Progenitor cell of endocrine pancreas (in vitro differentiated cells): Measurements from ENCODE around the gene PEX6. TPM values are rescaled to one million over a fixed set of nuclear protein-coding genes. Genes with fewer than 3 reads are reported as not detected.

ENCODE experiments used
- DNase-seq: peaks from one replicate; pipeline ENCODE4 v3.0.0; 2021; ENCODE audit warnings: low spot score; ENCODE audit not compliant: unreplicated experiment
- H3K27ac Mint-ChIP-seq: 2 replicates; pipeline ENCODE4 v1.8.0; 2021; ENCODE audit warnings: mild to moderate bottlenecking, moderate library complexity, mixed read lengths
- H3K27me3 Mint-ChIP-seq: 2 replicates; pipeline ENCODE4 v1.8.0; 2021; ENCODE audit warnings: mixed read lengths
- H3K36me3 Mint-ChIP-seq: 2 replicates; pipeline ENCODE4 v1.8.0; 2022; ENCODE audit warnings: mixed read lengths; ENCODE audit not compliant: insufficient read depth
- H3K4me1 Mint-ChIP-seq: 2 replicates; pipeline ENCODE4 v1.8.0; 2021; ENCODE audit warnings: low read depth, mixed read lengths
- H3K4me3 Mint-ChIP-seq: 2 replicates; pipeline ENCODE4 v1.8.0; 2021; ENCODE audit warnings: low read depth, mild to moderate bottlenecking, moderate library complexity, mixed read lengths
- H3K9me3 Mint-ChIP-seq: 2 replicates; pipeline ENCODE4 v1.8.0; 2021; ENCODE audit warnings: low read depth, mixed read lengths
- total RNA-seq: library from RNA; stranded (reverse); gene quantifications from 2 replicates; pipeline ENCODE4 v1.2.1, GENCODE V29; 2021
- TF ChIP-seq, protein P1 (sequence below): fragments of 200-600 bp; sonication (generic); IDR thresholded peaks from one replicate; pipeline ENCODE4 v1.5.0; 2021; ENCODE audit warnings: antibody characterized with exemption, mild to moderate bottlenecking; ENCODE audit not compliant: unreplicated experiment

Gene PEX6
- total RNA-seq, 1 donor from 2014 or later, result 32.3 TPM

DNA sequence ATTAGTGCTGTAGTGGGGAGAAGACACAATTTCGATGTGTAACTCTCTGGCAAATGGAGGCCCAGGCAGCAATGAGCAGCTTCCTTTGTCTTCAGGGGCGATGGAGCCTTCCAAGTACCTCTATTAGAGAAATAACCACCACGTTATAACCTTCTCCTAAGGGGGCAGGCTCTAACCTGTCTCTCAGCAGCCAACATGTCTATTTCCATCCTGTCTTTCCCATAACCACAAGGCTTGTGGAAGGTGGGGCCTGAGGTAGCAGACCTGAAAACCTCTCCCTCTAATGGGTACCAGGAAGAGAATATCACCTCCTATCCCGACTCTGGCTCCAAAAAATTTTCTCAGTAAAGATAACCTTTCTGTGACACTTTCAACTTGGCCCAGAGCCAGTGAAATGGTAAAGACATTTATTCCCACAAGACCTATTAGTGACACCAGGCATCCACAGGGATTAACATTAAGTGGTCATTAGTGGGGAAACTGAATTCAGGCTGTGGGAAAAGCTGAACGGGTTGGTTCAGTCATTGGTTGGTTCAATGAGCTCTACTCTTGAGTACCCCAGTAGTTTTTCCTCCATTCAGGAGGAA lies 4.0 kb downstream of the PEX6 start:
- DNase-seq, result no peak
- no peak overlapping the region for H3K27ac Mint-ChIP-seq
- no peaks in the 10 kb centered on the region for H3K27me3 Mint-ChIP-seq
- TF ChIP-seq, protein P1, sequence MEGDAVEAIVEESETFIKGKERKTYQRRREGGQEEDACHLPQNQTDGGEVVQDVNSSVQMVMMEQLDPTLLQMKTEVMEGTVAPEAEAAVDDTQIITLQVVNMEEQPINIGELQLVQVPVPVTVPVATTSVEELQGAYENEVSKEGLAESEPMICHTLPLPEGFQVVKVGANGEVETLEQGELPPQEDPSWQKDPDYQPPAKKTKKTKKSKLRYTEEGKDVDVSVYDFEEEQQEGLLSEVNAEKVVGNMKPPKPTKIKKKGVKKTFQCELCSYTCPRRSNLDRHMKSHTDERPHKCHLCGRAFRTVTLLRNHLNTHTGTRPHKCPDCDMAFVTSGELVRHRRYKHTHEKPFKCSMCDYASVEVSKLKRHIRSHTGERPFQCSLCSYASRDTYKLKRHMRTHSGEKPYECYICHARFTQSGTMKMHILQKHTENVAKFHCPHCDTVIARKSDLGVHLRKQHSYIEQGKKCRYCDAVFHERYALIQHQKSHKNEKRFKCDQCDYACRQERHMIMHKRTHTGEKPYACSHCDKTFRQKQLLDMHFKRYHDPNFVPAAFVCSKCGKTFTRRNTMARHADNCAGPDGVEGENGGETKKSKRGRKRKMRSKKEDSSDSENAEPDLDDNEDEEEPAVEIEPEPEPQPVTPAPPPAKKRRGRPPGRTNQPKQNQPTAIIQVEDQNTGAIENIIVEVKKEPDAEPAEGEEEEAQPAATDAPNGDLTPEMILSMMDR, result no peak
- peaks cover 15% of the 10 kb centered on the region for H3K4me1 Mint-ChIP-seq
- peaks cover 4% of the 10 kb centered on the region for H3K36me3 Mint-ChIP-seq
- no peaks in the 10 kb centered on the region for H3K9me3 Mint-ChIP-seq
- no peak overlapping the region for H3K4me3 Mint-ChIP-seq

DNA sequence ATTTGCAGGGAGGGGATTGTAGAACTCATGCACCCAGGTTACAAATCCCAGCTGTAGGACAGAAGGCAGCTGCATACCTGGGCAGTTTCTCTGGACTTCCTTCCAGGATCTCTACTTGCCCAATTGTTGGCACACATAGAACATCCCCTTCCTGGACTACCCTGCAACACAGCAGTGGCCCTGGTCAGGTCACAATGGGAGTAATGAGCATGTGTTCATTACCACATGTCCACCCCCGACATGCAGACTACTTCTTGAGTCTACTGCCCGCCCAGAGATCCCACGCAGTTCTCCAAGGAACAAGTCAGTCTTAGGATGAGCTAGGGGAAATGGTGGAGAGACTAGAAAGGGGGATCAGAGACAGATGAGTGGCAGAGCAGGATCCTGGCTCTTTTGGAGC lies 5.1 kb downstream of the PEX6 start:
- TF ChIP-seq, protein P1, result no peak
- peaks cover 6% of the 10 kb centered on the region for H3K4me1 Mint-ChIP-seq
- H3K9me3 Mint-ChIP-seq, result no peaks in the 10 kb centered on the region
- H3K27ac Mint-ChIP-seq, result no peak overlapping the region
- no peak overlapping the region for H3K4me3 Mint-ChIP-seq
- H3K36me3 Mint-ChIP-seq, result peaks cover 5% of the 10 kb centered on the region
- DNase-seq, result no peak
- H3K27me3 Mint-ChIP-seq, result no peaks in the 10 kb centered on the region

DNA sequence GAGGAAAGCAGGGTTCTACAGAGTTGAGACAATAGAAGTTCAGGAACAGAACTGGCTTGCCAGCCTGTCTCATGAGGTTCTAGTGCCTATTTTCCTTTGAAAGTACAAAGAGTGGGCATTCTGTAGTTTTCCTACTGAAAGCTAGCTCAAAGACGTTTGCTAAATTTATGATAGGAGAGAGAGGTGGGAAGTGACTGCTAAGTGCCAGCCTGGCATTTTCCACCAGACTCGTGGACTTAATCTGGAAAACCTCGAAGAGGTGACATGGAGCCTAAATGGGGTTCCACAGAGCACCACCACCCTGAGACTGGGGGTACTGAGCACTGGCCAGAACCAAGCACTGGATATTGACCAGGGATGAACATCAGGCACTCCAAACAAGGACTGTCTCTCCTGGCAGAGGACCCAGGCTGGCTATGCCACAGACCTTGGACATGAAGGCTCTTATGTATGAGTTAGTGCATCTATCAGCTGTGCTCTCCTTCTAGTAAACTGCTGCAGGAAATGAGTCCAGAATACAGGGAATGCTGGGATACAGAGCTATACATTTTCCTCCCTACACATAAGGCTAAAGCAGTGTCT lies 7.1 kb downstream of the PEX6 start:
- Mint-ChIP-seq H3K4me1 (peaks cover under 1% of the 10 kb centered on the region), H3K36me3 (peaks cover 6% of the 10 kb centered on the region), H3K4me3 (no peak overlapping the region), H3K27me3 (no peaks in the 10 kb centered on the region), H3K27ac (no peak overlapping the region), H3K9me3 (no peaks in the 10 kb centered on the region)
- DNase-seq, result no peak
- TF ChIP-seq, protein P1, result no peak

DNA sequence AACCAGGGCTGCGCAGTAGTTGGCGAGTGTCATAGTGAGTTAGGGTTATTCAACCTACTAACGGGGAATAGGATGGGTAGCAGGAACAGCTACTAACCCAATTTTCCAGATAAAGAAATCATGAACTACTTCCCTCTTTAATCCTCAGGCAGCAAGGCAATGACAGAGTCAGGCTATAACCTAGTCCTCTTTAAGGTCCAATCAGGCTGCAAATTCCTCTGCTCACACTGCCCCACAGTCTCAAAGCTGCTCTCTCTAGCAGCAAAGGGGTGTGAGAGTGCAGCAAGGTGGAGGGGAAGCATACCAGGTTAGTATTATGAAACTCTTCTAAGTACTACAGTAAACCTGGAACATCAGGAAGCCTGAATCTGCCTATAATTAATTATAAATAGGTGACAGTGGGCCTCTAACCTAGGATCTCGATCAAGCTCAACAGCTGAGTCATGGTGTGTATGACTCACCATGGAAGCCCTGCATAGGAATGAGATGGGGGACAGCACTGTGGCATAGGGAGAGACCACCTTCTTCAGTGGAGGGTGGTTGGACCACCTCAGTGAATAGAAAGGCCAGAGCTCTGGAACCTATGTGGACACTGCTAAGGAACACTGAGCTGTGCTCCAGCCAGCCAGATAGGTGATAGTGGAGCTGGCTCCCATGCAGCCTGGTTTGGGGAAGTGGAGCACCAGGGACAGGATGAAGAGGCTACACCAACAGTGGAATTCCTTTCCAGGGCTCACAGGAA lies 7.9 kb downstream of the PEX6 start:
- no peaks in the 10 kb centered on the region for H3K4me1 Mint-ChIP-seq
- H3K9me3 Mint-ChIP-seq, result no peaks in the 10 kb centered on the region
- no peak for DNase-seq
- H3K4me3 Mint-ChIP-seq, result no peak overlapping the region
- H3K27me3 Mint-ChIP-seq, result no peaks in the 10 kb centered on the region
- peaks cover 4% of the 10 kb centered on the region for H3K36me3 Mint-ChIP-seq
- H3K27ac Mint-ChIP-seq, result no peak overlapping the region
- TF ChIP-seq, protein P1, result no peak

DNA sequence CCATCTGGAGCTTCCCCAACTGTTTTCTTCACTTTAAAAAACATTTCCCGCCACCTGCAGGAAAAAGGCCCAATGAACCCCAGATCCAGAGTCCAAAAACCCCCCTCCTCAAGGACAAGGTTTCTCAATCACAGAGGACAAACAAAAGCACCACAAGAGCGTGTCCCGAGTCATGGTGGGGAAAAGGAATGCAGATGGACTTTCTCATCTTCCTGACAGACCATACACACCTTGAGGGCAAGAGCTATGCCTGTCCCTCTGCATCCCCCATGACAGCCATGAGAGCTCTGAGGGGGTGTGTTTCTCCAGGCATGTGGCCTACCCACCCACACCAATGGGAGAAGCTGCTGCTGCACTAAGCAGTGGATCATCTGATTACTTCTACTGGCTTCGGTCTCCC lies 9.0 kb downstream of the PEX6 start:
- DNase-seq, result no peak
- no peaks in the 10 kb centered on the region for H3K27me3 Mint-ChIP-seq
- no peaks in the 10 kb centered on the region for H3K9me3 Mint-ChIP-seq
- H3K4me1 Mint-ChIP-seq, result no peaks in the 10 kb centered on the region
- TF ChIP-seq, protein P1, result no peak
- no peak overlapping the region for H3K27ac Mint-ChIP-seq
- H3K4me3 Mint-ChIP-seq, result no peak overlapping the region
- H3K36me3 Mint-ChIP-seq, result peaks cover 4% of the 10 kb centered on the region
